GM12878 (cell line): Measurements from ENCODE around the gene FRS3. TPM values are rescaled to one million over a fixed set of nuclear protein-coding genes. Genes with fewer than 3 reads are reported as not detected.

Experiments used
- BHLHE40 ChIP-seq, 2 experiments: fragments of 450-650 bp in 1 of 2; IDR thresholded peaks; 2 replicates each; pipeline ENCODE4 v1.6.1; 2011 to 2017; ENCODE audit warnings: low read depth in 2 of 2, borderline replicate concordance in 1 of 2, improper control_type of control experiment in 1 of 2, low read length in 1 of 2, mild to moderate bottlenecking in 1 of 2
- DPF2 ChIP-seq: fragments of 450-650 bp; IDR thresholded peaks from 2 replicates; pipeline ENCODE4 v1.6.1; 2017; ENCODE audit warnings: mild to moderate bottlenecking
- EGR1 ChIP-seq, 2 experiments: IDR thresholded peaks; 1 replicate in 1 of 2; 2 replicates in 1 of 2; pipeline ENCODE4 v1.6.1; 2011 to 2012; ENCODE audit warnings: low read depth in 2 of 2, low read length in 2 of 2, borderline replicate concordance in 1 of 2, mild to moderate bottlenecking in 1 of 2, moderate library complexity in 1 of 2
- IKZF1 ChIP-seq: fragments of 450-650 bp; conservative IDR thresholded peaks from 2 replicates; pipeline ENCODE4 v1.6.1; 2017; ENCODE audit warnings: antibody characterized with exemption, mild to moderate bottlenecking
- PAX5 ChIP-seq: IDR thresholded peaks from 2 replicates; pipeline ENCODE4 v1.6.1; 2011; ENCODE audit warnings: low read depth, low read length, borderline replicate concordance
- RUNX3 ChIP-seq: IDR thresholded peaks from 2 replicates; pipeline ENCODE4 v1.6.1; 2012; ENCODE audit warnings: low read length, inconsistent platforms
- SIN3A ChIP-seq: IDR thresholded peaks from 2 replicates; pipeline ENCODE4 v1.6.1; 2012; ENCODE audit warnings: low read depth, low read length, improper control_type of control experiment
- ZNF24 ChIP-seq: fragments of 450-650 bp; IDR thresholded peaks from 2 replicates; pipeline ENCODE4 v1.6.1; 2017; ENCODE audit warnings: antibody characterized with exemption, mild to moderate bottlenecking
- polyA plus RNA-seq, 11 experiments: library from polyadenylated mRNA; depleted of rRNA in 4 of 11; unstranded in 6 of 11; stranded (reverse) in 5 of 11; fragments of >200 nt; fragmentation: Nextera tagmentation in 4 of 11; fragmentation: Illumina TruSeq in 1 of 11; extraction: Ambion mirVana in 4 of 11; extraction: Trizol in 1 of 11; gene quantifications; 1 replicate in 1 of 11; 2 replicates in 10 of 11; pipeline versions ENCODE4 v1.2.1 to v1.2.3, GENCODE V29; 2011 to 2016; ENCODE audit warnings: inconsistent platforms in 2 of 11, missing spikeins in 2 of 11, low read depth in 1 of 11
- total RNA-seq, 4 experiments: library from RNA; depleted of rRNA in 3 of 4; stranded (reverse); fragments of >200 nt in 3 of 4; fragmentation: Illumina TruSeq in 1 of 4; extraction: Trizol in 1 of 4; gene quantifications; 2 replicates each; pipeline versions ENCODE4 v1.2.1 to v1.2.3, GENCODE V29; 2013 to 2021
- TF ChIP-seq, protein P1 (sequence below): fragments of 450-650 bp; formaldehyde crosslinking; IDR thresholded peaks from 2 replicates; pipeline ENCODE4 v1.4.0; 2020; ENCODE audit warnings: mild to moderate bottlenecking, moderate library complexity
- TF ChIP-seq, protein P2 (sequence below): fragments of 450-650 bp; IDR thresholded peaks from 2 replicates; pipeline ENCODE4 v1.6.1; 2017; ENCODE audit warnings: mild to moderate bottlenecking, moderate library complexity

Gene FRS3
- total and polyA plus RNA-seq, 10 of the 15 experiments (the other 5 are each of a cell fraction or from before 2014, with no cell fraction given), result 0.05 to 3.4 (median 1.5) TPM

DNA sequence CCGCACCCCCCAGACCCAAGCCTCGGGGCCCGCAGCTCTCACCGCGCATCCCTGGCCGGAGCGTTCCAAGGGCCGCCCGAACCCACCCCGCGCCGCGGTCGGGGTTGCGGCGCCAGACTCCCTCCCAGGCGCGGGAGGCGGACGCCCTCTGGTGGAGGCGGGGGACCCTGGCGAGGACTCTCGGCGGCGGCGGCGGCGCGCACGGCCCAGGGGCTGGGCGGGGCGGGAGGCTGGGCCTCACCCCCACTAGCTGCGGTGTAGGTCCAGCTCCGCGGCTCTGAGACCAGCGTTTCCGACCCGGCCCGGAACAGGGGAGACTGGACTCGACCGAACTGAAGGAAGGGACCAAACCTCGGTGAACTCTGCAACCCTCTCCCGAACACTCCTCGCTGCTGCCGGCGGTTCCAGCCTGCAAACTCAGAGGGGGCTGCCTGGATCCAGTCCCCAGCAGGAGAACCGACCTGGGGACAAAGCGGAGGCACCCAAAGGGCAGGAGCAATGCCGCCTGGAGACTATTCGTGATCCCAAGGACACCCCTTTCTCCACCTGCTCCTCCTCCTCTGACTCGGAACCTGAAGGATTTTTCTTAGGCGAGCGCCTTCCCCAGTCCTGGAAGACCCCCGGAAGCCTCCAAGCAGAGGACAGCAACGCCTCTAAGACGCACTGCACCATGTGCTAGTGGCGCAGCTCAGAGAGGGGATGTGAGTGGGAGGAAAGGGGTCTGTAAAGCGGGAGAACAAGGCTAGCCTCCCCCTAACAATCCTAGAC, 6.9 kb upstream of the FRS3 start (continued):
- TF ChIP-seq, protein P1, sequence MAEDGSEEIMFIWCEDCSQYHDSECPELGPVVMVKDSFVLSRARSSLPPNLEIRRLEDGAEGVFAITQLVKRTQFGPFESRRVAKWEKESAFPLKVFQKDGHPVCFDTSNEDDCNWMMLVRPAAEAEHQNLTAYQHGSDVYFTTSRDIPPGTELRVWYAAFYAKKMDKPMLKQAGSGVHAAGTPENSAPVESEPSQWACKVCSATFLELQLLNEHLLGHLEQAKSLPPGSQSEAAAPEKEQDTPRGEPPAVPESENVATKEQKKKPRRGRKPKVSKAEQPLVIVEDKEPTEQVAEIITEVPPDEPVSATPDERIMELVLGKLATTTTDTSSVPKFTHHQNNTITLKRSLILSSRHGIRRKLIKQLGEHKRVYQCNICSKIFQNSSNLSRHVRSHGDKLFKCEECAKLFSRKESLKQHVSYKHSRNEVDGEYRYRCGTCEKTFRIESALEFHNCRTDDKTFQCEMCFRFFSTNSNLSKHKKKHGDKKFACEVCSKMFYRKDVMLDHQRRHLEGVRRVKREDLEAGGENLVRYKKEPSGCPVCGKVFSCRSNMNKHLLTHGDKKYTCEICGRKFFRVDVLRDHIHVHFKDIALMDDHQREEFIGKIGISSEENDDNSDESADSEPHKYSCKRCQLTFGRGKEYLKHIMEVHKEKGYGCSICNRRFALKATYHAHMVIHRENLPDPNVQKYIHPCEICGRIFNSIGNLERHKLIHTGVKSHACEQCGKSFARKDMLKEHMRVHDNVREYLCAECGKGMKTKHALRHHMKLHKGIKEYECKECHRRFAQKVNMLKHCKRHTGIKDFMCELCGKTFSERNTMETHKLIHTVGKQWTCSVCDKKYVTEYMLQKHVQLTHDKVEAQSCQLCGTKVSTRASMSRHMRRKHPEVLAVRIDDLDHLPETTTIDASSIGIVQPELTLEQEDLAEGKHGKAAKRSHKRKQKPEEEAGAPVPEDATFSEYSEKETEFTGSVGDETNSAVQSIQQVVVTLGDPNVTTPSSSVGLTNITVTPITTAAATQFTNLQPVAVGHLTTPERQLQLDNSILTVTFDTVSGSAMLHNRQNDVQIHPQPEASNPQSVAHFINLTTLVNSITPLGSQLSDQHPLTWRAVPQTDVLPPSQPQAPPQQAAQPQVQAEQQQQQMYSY, result 0 out of 2 replicates have a peak, but pooled peaks have one; percentile 25
- TF ChIP-seq SIN3A (peak; percentile 46; the same call in 1 of the 2 replicates), BHLHE40 (IDR thresholded peaks at IDR 0.05; ENCODE audit: borderline replicate concordance in 1 of 2, low read depth in 2 of 2, low read length in 1 of 2) (peak; percentile 32 to 66; a peak in 3 of 4 replicates), EGR1 (IDR thresholded peaks at IDR 0.05; ENCODE audit: borderline replicate concordance in 1 of 2, low read depth in 2 of 2, low read length in 2 of 2) (peak in 1 of 2 experiments; percentile 41; a peak in 1 of 3 replicates), PAX5 (0 out of 2 replicates have a peak, but pooled peaks have one; percentile 35), IKZF1 (peak; percentile 59), DPF2 (peak; percentile 74), ZNF24 (peak; percentile 6), RUNX3 (peak; percentile 6; the same call in 1 of the 2 replicates)
- TF ChIP-seq, protein P2, sequence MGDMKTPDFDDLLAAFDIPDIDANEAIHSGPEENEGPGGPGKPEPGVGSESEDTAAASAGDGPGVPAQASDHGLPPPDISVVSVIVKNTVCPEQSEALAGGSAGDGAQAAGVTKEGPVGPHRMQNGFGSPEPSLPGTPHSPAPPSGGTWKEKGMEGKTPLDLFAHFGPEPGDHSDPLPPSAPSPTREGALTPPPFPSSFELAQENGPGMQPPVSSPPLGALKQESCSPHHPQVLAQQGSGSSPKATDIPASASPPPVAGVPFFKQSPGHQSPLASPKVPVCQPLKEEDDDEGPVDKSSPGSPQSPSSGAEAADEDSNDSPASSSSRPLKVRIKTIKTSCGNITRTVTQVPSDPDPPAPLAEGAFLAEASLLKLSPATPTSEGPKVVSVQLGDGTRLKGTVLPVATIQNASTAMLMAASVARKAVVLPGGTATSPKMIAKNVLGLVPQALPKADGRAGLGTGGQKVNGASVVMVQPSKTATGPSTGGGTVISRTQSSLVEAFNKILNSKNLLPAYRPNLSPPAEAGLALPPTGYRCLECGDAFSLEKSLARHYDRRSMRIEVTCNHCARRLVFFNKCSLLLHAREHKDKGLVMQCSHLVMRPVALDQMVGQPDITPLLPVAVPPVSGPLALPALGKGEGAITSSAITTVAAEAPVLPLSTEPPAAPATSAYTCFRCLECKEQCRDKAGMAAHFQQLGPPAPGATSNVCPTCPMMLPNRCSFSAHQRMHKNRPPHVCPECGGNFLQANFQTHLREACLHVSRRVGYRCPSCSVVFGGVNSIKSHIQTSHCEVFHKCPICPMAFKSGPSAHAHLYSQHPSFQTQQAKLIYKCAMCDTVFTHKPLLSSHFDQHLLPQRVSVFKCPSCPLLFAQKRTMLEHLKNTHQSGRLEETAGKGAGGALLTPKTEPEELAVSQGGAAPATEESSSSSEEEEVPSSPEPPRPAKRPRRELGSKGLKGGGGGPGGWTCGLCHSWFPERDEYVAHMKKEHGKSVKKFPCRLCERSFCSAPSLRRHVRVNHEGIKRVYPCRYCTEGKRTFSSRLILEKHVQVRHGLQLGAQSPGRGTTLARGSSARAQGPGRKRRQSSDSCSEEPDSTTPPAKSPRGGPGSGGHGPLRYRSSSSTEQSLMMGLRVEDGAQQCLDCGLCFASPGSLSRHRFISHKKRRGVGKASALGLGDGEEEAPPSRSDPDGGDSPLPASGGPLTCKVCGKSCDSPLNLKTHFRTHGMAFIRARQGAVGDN, result 0 out of 2 replicates have a peak, but pooled peaks have one; percentile 43
